Measurements from ENCODE around the gene MYO15A.

Gene MYO15A

GRCh38 chr17:18102640-18103039 is 5.9 kb upstream of the MYO15A start:
- no peak for DNase-seq

GRCh38 chr17:18105027-18105426 is 3.5 kb upstream of the MYO15A start:
- DNase-seq, result no peak

- no peak for DNase-seq
These were observed 3.0 kb upstream of the MYO15A start for GRCh38 chr17:18105595-18105994.

- DNase-seq, result no peak
These were observed 2.3 kb upstream of the MYO15A start for GRCh38 chr17:18106211-18106610.

GRCh38 chr17:18107061-18107790 is 1.3 kb upstream of the MYO15A start:
- DNase-seq, result no peak

GRCh38 chr17:18107971-18108370 is 585 bp upstream of the MYO15A start:
- no peak for DNase-seq

GRCh38 chr17:18109935-18110485 is 1.5 kb downstream of the MYO15A start:
- no peak for DNase-seq

GRCh38 chr17:18110636-18111145 is 2.1 kb downstream of the MYO15A start:
- no peak for DNase-seq

GRCh38 chr17:18111330-18111971 is 2.9 kb downstream of the MYO15A start:
- DNase-seq, result no peak

- no peak for DNase-seq
These were observed 7.0 kb downstream of the MYO15A start for GRCh38 chr17:18115517-18115916.

- DNase-seq, result no peak
These were observed 7.5 kb downstream of the MYO15A start for GRCh38 chr17:18116078-18116477.

- no peak for DNase-seq
These were observed 9.0 kb downstream of the MYO15A start for GRCh38 chr17:18117533-18117932.

GRCh38 chr17:18117982-18118975 is 9.7 kb downstream of the MYO15A start:
- DNase-seq, result no peak

- no peak for DNase-seq
These were observed 10.7 kb downstream of the MYO15A start for GRCh38 chr17:18119166-18119745.

- no peak for DNase-seq
These were observed 11.4 kb downstream of the MYO15A start for GRCh38 chr17:18119938-18120337.

GRCh38 chr17:18120461-18121017 is 12.0 kb downstream of the MYO15A start:
- no peak for DNase-seq

GRCh38 chr17:18121144-18121910 is 12.8 kb downstream of the MYO15A start:
- DNase-seq, result no peak

GRCh38 chr17:18122990-18123753 is 14.6 kb downstream of the MYO15A start:
- no peak for DNase-seq

- no peak for DNase-seq
These were observed 16.0 kb downstream of the MYO15A start for GRCh38 chr17:18124345-18125126.

GRCh38 chr17:18129041-18129502 is 20.5 kb downstream of the MYO15A start:
- no peak for DNase-seq
